ENCODE results near the gene THYN1. TPM values are rescaled to one million over a fixed set of nuclear protein-coding genes. Genes with fewer than 3 reads are reported as not detected.
"Not testable (repeated sequence)": the region's sequence is repeated elsewhere in the genome, so short reads cannot be mapped to it uniquely, and the experiment has no call there.

THYN1 gene
- total RNA-seq, 1 donor from 2014 or later, result 33.9 TPM

- TF ChIP-seq CTCF (IDR thresholded peaks at IDR 0.05), result no peak
- H3K36me3 Mint-ChIP-seq (ENCODE audit: unreplicated experiment), result peaks cover 25% of the 10 kb centered on the region
- H3K27ac Mint-ChIP-seq (ENCODE audit: unreplicated experiment), result no peak overlapping the region
- H3K4me3 Mint-ChIP-seq (ENCODE audit: unreplicated experiment), result no peak overlapping the region
- H3K9me3 Mint-ChIP-seq (ENCODE audit: unreplicated experiment), result no peaks in the 10 kb centered on the region
- no peaks in the 10 kb centered on the region for H3K4me1 Mint-ChIP-seq (ENCODE audit: unreplicated experiment)
- no peak for DNase-seq (ENCODE audit: extremely low spot score, unreplicated experiment)
- H3K27me3 Mint-ChIP-seq (ENCODE audit: unreplicated experiment), result no peaks in the 10 kb centered on the region
Observed at GRCh38 chr11:134260983-134261382, 7.8 kb upstream of the THYN1 start.

GRCh38 chr11:134260503-134260902, 7.4 kb upstream of the THYN1 start:
- Mint-ChIP-seq H3K27me3 (ENCODE audit: unreplicated experiment) (no peaks in the 10 kb centered on the region), H3K4me1 (ENCODE audit: unreplicated experiment) (no peaks in the 10 kb centered on the region), H3K4me3 (ENCODE audit: unreplicated experiment) (no peak overlapping the region), H3K9me3 (ENCODE audit: unreplicated experiment) (no peaks in the 10 kb centered on the region), H3K36me3 (ENCODE audit: unreplicated experiment) (peaks cover 25% of the 10 kb centered on the region), H3K27ac (ENCODE audit: unreplicated experiment) (no peak overlapping the region)
- no peak for DNase-seq (ENCODE audit: extremely low spot score, unreplicated experiment)
- no peak for TF ChIP-seq CTCF (IDR thresholded peaks at IDR 0.05)

DNA sequence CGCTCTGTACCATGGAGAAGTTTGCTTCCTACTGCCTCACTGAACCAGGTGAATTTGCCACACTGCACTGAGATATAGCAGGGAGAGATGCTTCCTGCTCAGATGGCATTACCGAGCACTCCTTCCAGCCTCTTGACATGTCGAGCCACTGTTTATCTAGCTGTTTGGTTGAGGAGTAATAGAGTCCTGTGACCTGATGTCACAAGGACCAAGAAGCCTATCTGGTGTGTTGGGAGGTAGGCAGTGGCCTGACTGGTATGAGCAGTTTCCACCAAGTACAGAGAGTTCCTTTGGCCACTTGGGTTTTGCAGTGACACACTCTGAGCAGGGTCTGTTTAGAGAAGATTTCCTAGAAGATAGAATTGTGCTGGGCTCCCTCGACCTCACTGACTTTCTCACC, 5.4 kb upstream of the THYN1 start:
- Mint-ChIP-seq H3K9me3 (ENCODE audit: unreplicated experiment) (no peaks in the 10 kb centered on the region), H3K36me3 (ENCODE audit: unreplicated experiment) (peaks cover 19% of the 10 kb centered on the region), H3K4me1 (ENCODE audit: unreplicated experiment) (peaks cover 10% of the 10 kb centered on the region), H3K27ac (ENCODE audit: unreplicated experiment) (no peak overlapping the region), H3K27me3 (ENCODE audit: unreplicated experiment) (no peaks in the 10 kb centered on the region), H3K4me3 (ENCODE audit: unreplicated experiment) (no peak overlapping the region)
- no peak for TF ChIP-seq CTCF (IDR thresholded peaks at IDR 0.05)
- no peak for DNase-seq (ENCODE audit: extremely low spot score, unreplicated experiment)

DNA sequence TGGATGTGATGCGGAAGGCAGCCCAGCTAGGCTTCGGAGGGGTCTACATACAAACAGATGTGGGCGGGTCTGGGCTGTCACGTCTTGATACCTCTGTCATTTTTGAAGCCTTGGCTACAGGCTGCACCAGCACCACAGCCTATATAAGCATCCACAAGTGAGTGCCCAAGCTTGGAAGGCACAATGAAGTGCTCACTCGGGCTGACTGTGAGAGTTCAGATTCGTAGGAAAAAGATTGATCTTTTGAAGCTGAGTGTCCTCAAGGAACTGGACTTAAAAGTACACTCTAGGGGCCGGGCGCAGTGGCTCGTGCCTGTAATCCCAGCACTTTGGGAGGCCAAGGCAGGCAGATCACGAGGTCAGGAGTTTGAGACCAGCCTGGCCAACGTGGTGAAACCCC, 3.9 kb upstream of the THYN1 start:
- no peaks in the 10 kb centered on the region for H3K9me3 Mint-ChIP-seq (ENCODE audit: unreplicated experiment)
- no peaks in the 10 kb centered on the region for H3K27me3 Mint-ChIP-seq (ENCODE audit: unreplicated experiment)
- peaks cover 14% of the 10 kb centered on the region for H3K4me1 Mint-ChIP-seq (ENCODE audit: unreplicated experiment)
- no peak for TF ChIP-seq CTCF (IDR thresholded peaks at IDR 0.05)
- no peak overlapping the region for H3K27ac Mint-ChIP-seq (ENCODE audit: unreplicated experiment)
- no peak for DNase-seq (ENCODE audit: extremely low spot score, unreplicated experiment)
- no peak overlapping the region for H3K4me3 Mint-ChIP-seq (ENCODE audit: unreplicated experiment)
- peaks cover 17% of the 10 kb centered on the region for H3K36me3 Mint-ChIP-seq (ENCODE audit: unreplicated experiment)

DNA sequence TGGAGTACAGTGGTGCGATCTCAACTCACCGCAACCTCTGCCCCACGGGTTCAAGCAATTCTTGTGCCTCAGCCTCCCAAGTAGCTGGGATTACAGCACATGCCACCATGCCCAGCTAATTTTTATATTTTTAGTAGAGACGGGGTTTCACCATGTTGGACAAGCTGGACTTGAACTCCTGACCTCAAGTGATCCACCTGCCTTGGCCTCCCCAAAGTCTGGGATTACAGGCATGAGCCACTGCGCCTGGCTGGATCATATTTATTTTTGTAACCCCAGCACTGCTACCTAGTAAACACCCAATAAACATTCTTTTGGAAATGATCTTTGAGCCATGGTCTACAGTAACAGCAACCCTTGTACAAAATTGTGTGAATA, 2.0 kb upstream of the THYN1 start:
- H3K27ac Mint-ChIP-seq (ENCODE audit: unreplicated experiment); H3K4me3 Mint-ChIP-seq (ENCODE audit: unreplicated experiment); DNase-seq (ENCODE audit: extremely low spot score, unreplicated experiment); H3K27me3 Mint-ChIP-seq (ENCODE audit: unreplicated experiment); H3K9me3 Mint-ChIP-seq (ENCODE audit: unreplicated experiment): not testable (repeated sequence)
- peaks cover 20% of the 10 kb centered on the region for H3K4me1 Mint-ChIP-seq (ENCODE audit: unreplicated experiment)
- peaks cover 14% of the 10 kb centered on the region for H3K36me3 Mint-ChIP-seq (ENCODE audit: unreplicated experiment)

All from osteocyte (in vitro differentiated cells).